ENCODE measurements around the gene GDNF. TPM values are rescaled to one million over a fixed set of nuclear protein-coding genes. Genes with fewer than 3 reads are reported as not detected.

GDNF gene
- polyA plus RNA-seq, 3 donors, result not detected

GRCh38 chr5:37807621-37808301 lies 32.1 kb downstream of the GDNF start:
- Histone ChIP-seq H3K4me2 (replicated peaks; ENCODE audit: extremely low read depth, low read length, poor library complexity, severe bottlenecking) (no peak overlapping the region), H3K27me3 (ENCODE audit: control insufficient read depth in 2 of 2, insufficient read depth in 2 of 2, low read length in 2 of 2) (peaks cover 0 to 2% of the 10 kb centered on the region in 2 donors), H3K4me3 (replicated peaks in 1 of 3; ENCODE audit: low read depth in 2 of 3, low read length in 3 of 3) (no peak overlapping the region), H3K79me2 (ENCODE audit: insufficient read depth, low read length) (no peaks in the 10 kb centered on the region), H3K27ac (ENCODE audit: low read depth in 1 of 2, low read length in 2 of 2) (no peak overlapping the region), H3K36me3 (replicated peaks in 1 of 2; ENCODE audit: control insufficient read depth in 1 of 2, insufficient read depth in 2 of 2, low read length in 2 of 2) (no peaks in the 10 kb centered on the region), H4K20me1 (ENCODE audit: insufficient read depth, low read length) (no peaks in the 10 kb centered on the region), H2AFZ (ENCODE audit: insufficient read depth, low read depth, low read length, poor library complexity, severe bottlenecking) (no peak overlapping the region), H3K4me1 (ENCODE audit: control insufficient read depth in 1 of 2, insufficient read depth in 2 of 2, low read length in 2 of 2) (no peaks in the 10 kb centered on the region), H3K9me3 (replicated peaks in 1 of 2; ENCODE audit: control insufficient read depth in 1 of 2, insufficient read depth in 1 of 2, low read length in 2 of 2) (peaks cover 0 to 2% of the 10 kb centered on the region in 2 donors), H3K9ac (ENCODE audit: insufficient read depth, low read length, poor library complexity, severe bottlenecking) (no peak overlapping the region)
- no peak for DNase-seq
- WGBS (ENCODE audit: insufficient coverage), result 100% methylated on average over 4 of the region's 7 CpGs
- no peaks in the 10 kb centered on the region for H3K4me1 Mint-ChIP-seq
- no peak overlapping the region for H3K4me3 Mint-ChIP-seq
- H3K9me3 Mint-ChIP-seq, result peaks cover 0 to 7% (median 2%) of the 10 kb centered on the region in 7 donors
- no peaks in the 10 kb centered on the region for H3K36me3 Mint-ChIP-seq
- no peak for TF ChIP-seq CTCF (IDR thresholded peaks at IDR 0.05)
- H3K27me3 Mint-ChIP-seq (ENCODE audit: low read depth in 3 of 3), result peaks cover 1 to 5% (median 4%) of the 10 kb centered on the region in 3 donors
- intact Hi-C loops (cut with micrococcal nuclease), result no loop called here
- H3K27ac Mint-ChIP-seq, result no peak overlapping the region

DNA sequence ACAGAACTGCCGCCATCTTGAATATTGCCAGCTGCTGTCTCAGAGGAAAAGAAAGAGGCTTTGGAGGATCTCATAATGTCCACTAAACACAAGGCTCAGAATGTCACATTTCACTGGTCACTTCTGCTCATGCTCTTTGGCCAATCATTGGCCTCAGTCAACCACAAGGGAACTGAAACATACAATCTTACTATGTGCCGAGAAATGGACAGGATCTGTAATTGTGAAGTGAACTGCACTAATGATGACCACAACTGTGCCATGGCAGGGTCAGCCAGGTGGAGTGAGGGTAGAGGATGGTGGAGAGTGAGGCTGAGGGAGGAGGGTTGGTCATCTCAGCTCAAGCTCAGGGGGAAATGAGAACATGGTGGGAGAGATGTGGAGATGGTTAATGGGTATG lies 32.8 kb downstream of the GDNF start:
- 100% methylated on average over 1 of the region's 2 CpGs for whole genome bisulfite sequencing (ENCODE audit: insufficient coverage)
- Histone ChIP-seq H3K27me3 (ENCODE audit: control insufficient read depth in 2 of 2, insufficient read depth in 2 of 2, low read length in 2 of 2) (peaks cover 0 to 2% of the 10 kb centered on the region in 2 donors), H3K36me3 (replicated peaks in 1 of 2; ENCODE audit: control insufficient read depth in 1 of 2, insufficient read depth in 2 of 2, low read length in 2 of 2) (no peaks in the 10 kb centered on the region), H3K4me1 (ENCODE audit: control insufficient read depth in 1 of 2, insufficient read depth in 2 of 2, low read length in 2 of 2) (no peaks in the 10 kb centered on the region), H4K20me1 (ENCODE audit: insufficient read depth, low read length) (no peaks in the 10 kb centered on the region), H3K4me3 (replicated peaks in 1 of 3; ENCODE audit: low read depth in 2 of 3, low read length in 3 of 3) (no peak overlapping the region), H3K79me2 (ENCODE audit: insufficient read depth, low read length) (no peaks in the 10 kb centered on the region), H3K27ac (ENCODE audit: low read depth in 1 of 2, low read length in 2 of 2) (no peak overlapping the region), H3K4me2 (replicated peaks; ENCODE audit: extremely low read depth, low read length, poor library complexity, severe bottlenecking) (no peak overlapping the region), H3K9ac (ENCODE audit: insufficient read depth, low read length, poor library complexity, severe bottlenecking) (no peak overlapping the region), H3K9me3 (replicated peaks in 1 of 2; ENCODE audit: control insufficient read depth in 1 of 2, insufficient read depth in 1 of 2, low read length in 2 of 2) (peaks cover 0 to 2% of the 10 kb centered on the region in 2 donors), H2AFZ (ENCODE audit: insufficient read depth, low read depth, low read length, poor library complexity, severe bottlenecking) (no peak overlapping the region)
- no peak for DNase-seq
- TF ChIP-seq CTCF (IDR thresholded peaks at IDR 0.05), result no peak
- no peaks in the 10 kb centered on the region for H3K36me3 Mint-ChIP-seq
- H3K4me1 Mint-ChIP-seq, result no peaks in the 10 kb centered on the region
- intact Hi-C loops (cut with micrococcal nuclease), result no loop called here
- H3K27ac Mint-ChIP-seq, result no peak overlapping the region
- H3K4me3 Mint-ChIP-seq, result no peak overlapping the region
- H3K27me3 Mint-ChIP-seq (ENCODE audit: low read depth in 3 of 3), result peaks cover 1 to 5% (median 4%) of the 10 kb centered on the region in 3 donors
- peaks cover 0 to 7% (median 2%) of the 10 kb centered on the region in 7 donors for H3K9me3 Mint-ChIP-seq
